GM21619 (cell line): ENCODE results near the gene TRPC4.

Experiments used
- ATAC-seq: cut with Tn5 transposase; IDR thresholded peaks from one replicate; pipeline ENCODE4 v1.9.1; 2021; ENCODE audit not compliant: unreplicated experiment

Gene TRPC4

GRCh38 chr13:37663724-37664123, 205.8 kb downstream of the TRPC4 start:
- no peak for ATAC-seq

- ATAC-seq: no peak
Observed at GRCh38 chr13:37662624-37663023, 206.9 kb downstream of the TRPC4 start.

- ATAC-seq: no peak
Observed at GRCh38 chr13:37657956-37658355, 211.6 kb downstream of the TRPC4 start.

GRCh38 chr13:37657134-37657533, 212.4 kb downstream of the TRPC4 start:
- ATAC-seq: no peak

GRCh38 chr13:37656247-37656940, 213.2 kb downstream of the TRPC4 start:
- no peak for ATAC-seq

GRCh38 chr13:37652596-37652995, 217.0 kb downstream of the TRPC4 start:
- no peak for ATAC-seq

- no peak for ATAC-seq
Observed at GRCh38 chr13:37651891-37652290, 217.7 kb downstream of the TRPC4 start.

- no peak for ATAC-seq
Observed at GRCh38 chr13:37648609-37649008, 221.0 kb downstream of the TRPC4 start.

GRCh38 chr13:37647031-37647650, 222.4 kb downstream of the TRPC4 start:
- ATAC-seq: no peak

GRCh38 chr13:37646531-37646930, 223.0 kb downstream of the TRPC4 start:
- no peak for ATAC-seq

- ATAC-seq: no peak
Observed at GRCh38 chr13:37645181-37645740, 224.3 kb downstream of the TRPC4 start.

- ATAC-seq: no peak
Observed at GRCh38 chr13:37641391-37641790, 228.2 kb downstream of the TRPC4 start.

GRCh38 chr13:37640499-37640898, 229.1 kb downstream of the TRPC4 start:
- ATAC-seq: no peak

GRCh38 chr13:37636701-37637100, 232.9 kb downstream of the TRPC4 start:
- no peak for ATAC-seq

- no peak for ATAC-seq
Observed at GRCh38 chr13:37632294-37632693, 237.3 kb downstream of the TRPC4 start.

GRCh38 chr13:37627428-37627827, 242.1 kb downstream of the TRPC4 start:
- no peak for ATAC-seq

- ATAC-seq: no peak
Observed at GRCh38 chr13:37621811-37622361, 247.7 kb downstream of the TRPC4 start.

GRCh38 chr13:37618554-37618953, 251.0 kb downstream of the TRPC4 start:
- no peak for ATAC-seq

GRCh38 chr13:37617173-37617572, 252.4 kb downstream of the TRPC4 start:
- ATAC-seq: no peak

GRCh38 chr13:37616131-37616530, 253.4 kb downstream of the TRPC4 start:
- ATAC-seq: no peak

GRCh38 chr13:37615276-37615675, 254.3 kb downstream of the TRPC4 start:
- no peak for ATAC-seq

GRCh38 chr13:37613638-37614037, 255.9 kb downstream of the TRPC4 start:
- ATAC-seq: no peak
